ENCODE data around the gene ECHS1. TPM values are rescaled to one million over a fixed set of nuclear protein-coding genes. Genes with fewer than 3 reads are reported as not detected.
"Not testable (repeated sequence)": the region's sequence is repeated elsewhere in the genome, so short reads cannot be mapped to it uniquely, and the experiment has no call there.

ECHS1 gene
- total RNA-seq, 1 donor from 2014 or later = 91.0 TPM

GRCh38 chr10:133399123-133399601 is 26.0 kb upstream of the ECHS1 start:
- DNase-seq = no peak

- no peak for DNase-seq
Observed at GRCh38 chr10:133397938-133398337, 24.8 kb upstream of the ECHS1 start.

GRCh38 chr10:133396035-133396624 is 23.0 kb upstream of the ECHS1 start:
- no peak for DNase-seq

GRCh38 chr10:133394801-133395221 is 21.7 kb upstream of the ECHS1 start:
- peak; percentile 29 for DNase-seq

GRCh38 chr10:133394064-133394663 is 21.0 kb upstream of the ECHS1 start, which contains the start of gene MTG1:
MTG1 (plus strand) TSS chr10:133394157; CDS start chr10:133394221, 64 bp downstream.
- DNase-seq = peak; percentile 93

- no peak for DNase-seq
Observed at GRCh38 chr10:133393401-133394063, 20.4 kb upstream of the ECHS1 start.

GRCh38 chr10:133391761-133392518 is 18.8 kb upstream of the ECHS1 start:
- no peak for DNase-seq

- DNase-seq = no peak
Observed at GRCh38 chr10:133391249-133391635, 18.1 kb upstream of the ECHS1 start.

GRCh38 chr10:133390597-133391248 is 17.6 kb upstream of the ECHS1 start:
- peak; percentile 55 for DNase-seq

GRCh38 chr10:133388973-133389818 is 16.0 kb upstream of the ECHS1 start:
- no peak for DNase-seq

GRCh38 chr10:133388236-133388972 is 15.2 kb upstream of the ECHS1 start:
- no peak for DNase-seq

- not testable (repeated sequence) for DNase-seq
Observed at GRCh38 chr10:133386951-133387350, 13.8 kb upstream of the ECHS1 start.

GRCh38 chr10:133385214-133385613 is 12.1 kb upstream of the ECHS1 start:
- no peak for DNase-seq

- DNase-seq = no peak
Observed at GRCh38 chr10:133384071-133384470, 10.9 kb upstream of the ECHS1 start.

GRCh38 chr10:133383551-133383950 is 10.4 kb upstream of the ECHS1 start:
- no peak for DNase-seq

- DNase-seq = no peak
Observed at GRCh38 chr10:133381036-133381435, 7.9 kb upstream of the ECHS1 start.

- DNase-seq = no peak
Observed at GRCh38 chr10:133379801-133380666, 6.9 kb upstream of the ECHS1 start.

GRCh38 chr10:133379152-133379800 is 6.1 kb upstream of the ECHS1 start, which contains the start of gene PAOX:
PAOX (plus strand) TSS chr10:133379262; CDS start chr10:133379317, 55 bp downstream.
- peak; percentile 71 for DNase-seq
